OCI-LY7 (cell line): ENCODE data around the gene POU6F2.

Source experiments
- CTCF ChIP-seq: fragments of 200-600 bp; sonication (generic); conservative IDR thresholded peaks from 2 replicates; pipeline ENCODE4 v1.5.1; 2014; ENCODE audit warnings: mild to moderate bottlenecking, antibody characterized with exemption, low read length, moderate library complexity, mixed read lengths
- EZH2phosphoT487 ChIP-seq: fragments of 200-600 bp; sonication (generic); IDR thresholded peaks from 2 replicates; pipeline ENCODE4 v1.6.1; 2018; ENCODE audit warnings: low read depth, borderline replicate concordance, mild to moderate bottlenecking, mixed run types, antibody characterized with exemption, low read length, moderate library complexity, mixed read lengths

GRCh38 chr7:39248692-39249090 lies 271.0 kb downstream of the POU6F2 start:
- TF ChIP-seq CTCF (no peak), EZH2phosphoT487 (no peak)
